H1 (cell line): ENCODE results near the gene ZFAND3. TPM values are rescaled to one million over a fixed set of nuclear protein-coding genes. Genes with fewer than 3 reads are reported as not detected.

ENCODE experiments used
- CREB1 ChIP-seq: IDR thresholded peaks from 2 replicates; pipeline ENCODE4 v1.6.1; 2012; ENCODE audit warnings: inconsistent platforms
- EP300 ChIP-seq, 2 experiments: IDR thresholded peaks; 1 replicate in 1 of 2; 2 replicates in 1 of 2; pipeline ENCODE4 v1.6.1; 2011 to 2012; ENCODE audit warnings: low read depth in 2 of 2, low read length in 2 of 2, mild to moderate bottlenecking in 2 of 2, borderline replicate concordance in 1 of 2, inconsistent platforms in 1 of 2, moderate library complexity in 1 of 2
- SP1 ChIP-seq: IDR thresholded peaks from 2 replicates; pipeline ENCODE4 v1.6.1; 2011; ENCODE audit warnings: low read depth, low read length
- SUZ12 ChIP-seq: fragments of 200-600 bp; sonication (generic); IDR thresholded peaks from 2 replicates; pipeline ENCODE4 v1.6.1; 2012; ENCODE audit warnings: mild to moderate bottlenecking, inconsistent platforms, low read length, moderate library complexity, mixed read lengths
- YY1 ChIP-seq: IDR thresholded peaks from 2 replicates; pipeline ENCODE4 v1.6.1; 2011; ENCODE audit warnings: low read depth, mild to moderate bottlenecking, low read length
- polyA plus RNA-seq, 7 experiments: library from polyadenylated mRNA; depleted of rRNA in 3 of 7; stranded (reverse) in 5 of 7; unstranded in 2 of 7; fragments of >200 nt in 5 of 7; fragments of 200-250 nt in 2 of 7; gene quantifications; 1 replicate in 5 of 7; 2 replicates in 1 of 7; 4 replicates in 1 of 7; pipeline versions ENCODE4 v1.2.1 to v1.2.3, GENCODE V29; 2011 to 2013; ENCODE audit warnings: missing spikeins in 2 of 7, mixed read lengths in 2 of 7
- total RNA-seq: library from RNA; stranded (reverse); fragmentation: NEBNext Ultra II Directional; extraction: Animal tissue kit (Norgen Biotek cat#: 25700); gene quantifications from 2 replicates; pipeline ENCODE4 v1.2.1, GENCODE V29; 2021
- TF ChIP-seq, protein P1 (sequence below): IDR thresholded peaks from 2 replicates; pipeline ENCODE4 v1.6.1; 2011; ENCODE audit warnings: low read depth, mild to moderate bottlenecking, low read length; ENCODE audit not compliant: insufficient read depth

The ZFAND3 gene
- total and polyA plus RNA-seq, 2 of the 8 experiments (the other 6 are each of a cell fraction or from before 2014, with no cell fraction given): 13.0 to 51.3 TPM

DNA sequence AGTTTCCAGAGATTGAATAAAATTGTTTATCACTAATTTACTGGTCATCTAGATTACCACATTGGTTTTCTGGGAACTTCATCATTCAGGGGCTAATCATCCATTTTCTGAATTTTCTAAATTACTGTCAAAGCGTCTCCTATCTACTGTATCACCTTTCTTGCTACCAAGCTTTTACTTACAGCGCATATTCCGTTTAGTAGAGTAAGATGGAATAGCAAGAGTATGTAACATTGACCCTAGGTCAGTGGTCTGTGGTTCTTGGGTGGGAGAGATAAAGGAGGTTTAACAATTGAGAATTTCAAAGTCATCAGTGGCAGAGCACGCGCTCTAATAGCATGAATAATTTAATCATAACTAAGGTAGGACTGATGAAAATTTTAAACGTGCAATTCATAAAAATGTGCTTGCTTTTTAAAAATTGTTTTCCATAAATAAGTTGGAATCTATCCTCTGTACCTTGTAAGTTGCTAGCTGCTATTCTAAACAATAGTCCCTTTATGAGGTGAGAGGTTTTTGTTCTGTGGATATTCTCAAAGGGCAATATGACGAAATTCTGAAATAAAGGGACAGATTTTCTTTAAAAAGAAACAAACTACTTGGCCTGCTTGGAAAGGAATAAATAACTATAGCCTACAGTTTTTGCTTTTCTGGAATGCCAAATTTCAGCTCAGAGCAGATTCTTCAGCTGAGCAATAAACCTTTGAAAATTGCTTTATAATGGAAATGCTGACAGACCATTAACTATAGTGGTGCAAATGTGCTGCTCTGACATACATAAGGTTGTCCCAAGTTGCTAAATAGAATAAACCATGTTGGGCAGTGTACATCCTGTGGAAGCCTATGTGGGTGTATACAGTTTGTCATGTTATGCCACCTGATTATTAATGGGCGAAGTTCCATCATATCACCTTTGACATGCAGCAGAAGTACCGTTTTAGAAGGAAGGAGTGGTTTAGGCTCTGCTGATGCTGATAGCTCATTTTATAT is 84.1 kb downstream of the ZFAND3 start (continued):
- TF ChIP-seq SP1 (no peak), SUZ12 (no peak), EP300 (IDR thresholded peaks at IDR 0.05; ENCODE audit: borderline replicate concordance in 1 of 2, low read depth in 2 of 2, low read length in 2 of 2) (no peak), YY1 (no peak), CREB1 (no peak)
- TF ChIP-seq, protein P1, sequence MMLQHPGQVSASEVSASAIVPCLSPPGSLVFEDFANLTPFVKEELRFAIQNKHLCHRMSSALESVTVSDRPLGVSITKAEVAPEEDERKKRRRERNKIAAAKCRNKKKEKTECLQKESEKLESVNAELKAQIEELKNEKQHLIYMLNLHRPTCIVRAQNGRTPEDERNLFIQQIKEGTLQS: no peak
